ENCODE results near the gene UCKL1. TPM values are rescaled to one million over a fixed set of nuclear protein-coding genes. Genes with fewer than 3 reads are reported as not detected.
"Not testable (repeated sequence)": the region's sequence is repeated elsewhere in the genome, so short reads cannot be mapped to it uniquely, and the experiment has no call there.

The UCKL1 gene
- total RNA-seq, 1 donor, result 21.0 TPM

GRCh38 chr20:63919130-63919529, 37.1 kb downstream of the UCKL1 start:
- H3K4me3 ChIP-seq (ENCODE audit: insufficient read depth, low read length), result no peak overlapping the region
- no peak for TF ChIP-seq CTCF (IDR thresholded peaks at IDR 0.05; ENCODE audit: extremely low read depth, low read depth, low read length)
- H3K36me3 ChIP-seq (ENCODE audit: insufficient read depth, low read length), result peaks cover 2% of the 10 kb centered on the region
- peaks cover 38% of the 10 kb centered on the region for H4K20me1 ChIP-seq (ENCODE audit: insufficient read depth, low read length)
- no peaks in the 10 kb centered on the region for H3K4me1 ChIP-seq (ENCODE audit: insufficient read depth, low read length)
- peaks cover 90% of the 10 kb centered on the region for H3K79me2 ChIP-seq (ENCODE audit: insufficient read depth, low read length)
- H3K27ac ChIP-seq (ENCODE audit: low read depth, low read length), result no peak overlapping the region
- DNase-seq (ENCODE audit: insufficient read length, low spot score, missing footprints), result no peak
- no peaks in the 10 kb centered on the region for H3K9me3 ChIP-seq (ENCODE audit: low read depth, low read length)
- no peak overlapping the region for H2AFZ ChIP-seq (ENCODE audit: low read length)
- no peak overlapping the region for H3K4me2 ChIP-seq (ENCODE audit: insufficient read depth, low read length)
- H3K27me3 ChIP-seq (ENCODE audit: insufficient read depth, low read length), result no peaks in the 10 kb centered on the region

GRCh38 chr20:63917811-63918210, 38.4 kb downstream of the UCKL1 start:
- H3K79me2 ChIP-seq (ENCODE audit: insufficient read depth, low read length), result peaks cover 90% of the 10 kb centered on the region
- no peaks in the 10 kb centered on the region for H3K4me1 ChIP-seq (ENCODE audit: insufficient read depth, low read length)
- peak; percentile 38 for DNase-seq (ENCODE audit: insufficient read length, low spot score, missing footprints)
- H2AFZ ChIP-seq (ENCODE audit: low read length), result no peak overlapping the region
- no peak for TF ChIP-seq CTCF (IDR thresholded peaks at IDR 0.05; ENCODE audit: extremely low read depth, low read depth, low read length)
- H3K4me2 ChIP-seq (ENCODE audit: insufficient read depth, low read length), result no peak overlapping the region
- H4K20me1 ChIP-seq (ENCODE audit: insufficient read depth, low read length), result peaks cover 42% of the 10 kb centered on the region
- no peak overlapping the region for H3K4me3 ChIP-seq (ENCODE audit: insufficient read depth, low read length)
- no peak overlapping the region for H3K27ac ChIP-seq (ENCODE audit: low read depth, low read length)
- H3K9me3 ChIP-seq (ENCODE audit: low read depth, low read length), result no peaks in the 10 kb centered on the region
- peaks cover 5% of the 10 kb centered on the region for H3K36me3 ChIP-seq (ENCODE audit: insufficient read depth, low read length)
- H3K27me3 ChIP-seq (ENCODE audit: insufficient read depth, low read length), result no peaks in the 10 kb centered on the region

GRCh38 chr20:63916371-63916939, 39.8 kb downstream of the UCKL1 start:
- not testable (repeated sequence) for H3K27ac ChIP-seq (ENCODE audit: low read depth, low read length); H3K4me1 ChIP-seq (ENCODE audit: insufficient read depth, low read length); H3K27me3 ChIP-seq (ENCODE audit: insufficient read depth, low read length); H3K9me3 ChIP-seq (ENCODE audit: low read depth, low read length); DNase-seq (ENCODE audit: insufficient read length, low spot score, missing footprints); H3K4me2 ChIP-seq (ENCODE audit: insufficient read depth, low read length); H2AFZ ChIP-seq (ENCODE audit: low read length); H3K36me3 ChIP-seq (ENCODE audit: insufficient read depth, low read length); H3K4me3 ChIP-seq (ENCODE audit: insufficient read depth, low read length)
- Histone ChIP-seq H4K20me1 (ENCODE audit: insufficient read depth, low read length) (peaks cover 48% of the 10 kb centered on the region), H3K79me2 (ENCODE audit: insufficient read depth, low read length) (peaks cover 90% of the 10 kb centered on the region)

GRCh38 chr20:63915471-63915870, 40.7 kb downstream of the UCKL1 start:
- Histone ChIP-seq H4K20me1 (ENCODE audit: insufficient read depth, low read length) (peaks cover 58% of the 10 kb centered on the region), H3K36me3 (ENCODE audit: insufficient read depth, low read length) (peaks cover 2% of the 10 kb centered on the region), H3K9me3 (ENCODE audit: low read depth, low read length) (no peaks in the 10 kb centered on the region), H3K27me3 (ENCODE audit: insufficient read depth, low read length) (no peaks in the 10 kb centered on the region), H3K4me3 (ENCODE audit: insufficient read depth, low read length) (no peak overlapping the region), H3K27ac (ENCODE audit: low read depth, low read length) (no peak overlapping the region), H3K4me1 (ENCODE audit: insufficient read depth, low read length) (peaks cover 7% of the 10 kb centered on the region), H2AFZ (ENCODE audit: low read length) (no peak overlapping the region), H3K79me2 (ENCODE audit: insufficient read depth, low read length) (peaks cover 92% of the 10 kb centered on the region), H3K4me2 (ENCODE audit: insufficient read depth, low read length) (no peak overlapping the region)
- DNase-seq (ENCODE audit: insufficient read length, low spot score, missing footprints), result peak; percentile 49
- TF ChIP-seq CTCF (IDR thresholded peaks at IDR 0.05; ENCODE audit: extremely low read depth, low read depth, low read length), result no peak
